ENCODE measurements around the gene TPK1.

The TPK1 gene

DNA sequence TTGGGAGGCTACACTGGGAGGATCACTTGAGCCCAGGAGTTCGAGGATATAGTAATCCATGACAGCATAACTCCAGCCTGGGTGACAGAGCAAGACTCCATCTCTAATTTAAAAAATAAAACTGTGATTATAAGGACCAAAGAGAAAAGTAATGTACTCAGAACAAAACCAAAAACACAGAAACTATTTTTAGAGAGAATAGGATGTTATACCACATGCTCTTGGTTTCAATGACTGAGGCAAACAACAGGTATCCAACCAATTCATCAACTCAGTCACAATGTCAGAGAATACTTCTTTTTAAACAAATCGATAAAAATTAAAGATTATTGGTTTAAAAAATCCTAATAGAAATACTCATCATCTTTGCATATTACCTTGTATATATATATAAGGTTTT lies 186.7 kb downstream of the TPK1 start:
- no peak overlapping the region for H3K27ac ChIP-seq
- no peaks in the 10 kb centered on the region for H3K27me3 ChIP-seq (ENCODE audit: insufficient read depth, low read depth)
- H3K79me2 ChIP-seq (ENCODE audit: insufficient read depth, low read depth), result no peaks in the 10 kb centered on the region
- H3K4me1 ChIP-seq (ENCODE audit: low read depth, poor library complexity, severe bottlenecking), result peaks cover 35% of the 10 kb centered on the region
- H4K20me1 ChIP-seq (ENCODE audit: insufficient read depth), result no peaks in the 10 kb centered on the region
- no peak overlapping the region for H3K9ac ChIP-seq
- TF ChIP-seq, protein P1, sequence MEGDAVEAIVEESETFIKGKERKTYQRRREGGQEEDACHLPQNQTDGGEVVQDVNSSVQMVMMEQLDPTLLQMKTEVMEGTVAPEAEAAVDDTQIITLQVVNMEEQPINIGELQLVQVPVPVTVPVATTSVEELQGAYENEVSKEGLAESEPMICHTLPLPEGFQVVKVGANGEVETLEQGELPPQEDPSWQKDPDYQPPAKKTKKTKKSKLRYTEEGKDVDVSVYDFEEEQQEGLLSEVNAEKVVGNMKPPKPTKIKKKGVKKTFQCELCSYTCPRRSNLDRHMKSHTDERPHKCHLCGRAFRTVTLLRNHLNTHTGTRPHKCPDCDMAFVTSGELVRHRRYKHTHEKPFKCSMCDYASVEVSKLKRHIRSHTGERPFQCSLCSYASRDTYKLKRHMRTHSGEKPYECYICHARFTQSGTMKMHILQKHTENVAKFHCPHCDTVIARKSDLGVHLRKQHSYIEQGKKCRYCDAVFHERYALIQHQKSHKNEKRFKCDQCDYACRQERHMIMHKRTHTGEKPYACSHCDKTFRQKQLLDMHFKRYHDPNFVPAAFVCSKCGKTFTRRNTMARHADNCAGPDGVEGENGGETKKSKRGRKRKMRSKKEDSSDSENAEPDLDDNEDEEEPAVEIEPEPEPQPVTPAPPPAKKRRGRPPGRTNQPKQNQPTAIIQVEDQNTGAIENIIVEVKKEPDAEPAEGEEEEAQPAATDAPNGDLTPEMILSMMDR (conservative IDR thresholded peaks at IDR 0.05; ENCODE audit: low read depth, low read length), result no peak
- H3K4me3 ChIP-seq (IDR thresholded peaks at IDR 0.05; ENCODE audit: insufficient read depth, low read depth, low read length), result no peak overlapping the region
- no peak overlapping the region for H2AFZ ChIP-seq (ENCODE audit: low read depth)
- H3K4me2 ChIP-seq, result no peak overlapping the region
- H3K36me3 ChIP-seq (ENCODE audit: insufficient read depth), result no peaks in the 10 kb centered on the region

- H3K4me1 ChIP-seq (ENCODE audit: low read depth, poor library complexity, severe bottlenecking), result no peaks in the 10 kb centered on the region
- no peaks in the 10 kb centered on the region for H3K79me2 ChIP-seq (ENCODE audit: insufficient read depth, low read depth)
- H2AFZ ChIP-seq (ENCODE audit: low read depth), result no peak overlapping the region
- no peaks in the 10 kb centered on the region for H3K27me3 ChIP-seq (ENCODE audit: insufficient read depth, low read depth)
- H4K20me1 ChIP-seq (ENCODE audit: insufficient read depth), result no peaks in the 10 kb centered on the region
- no peak overlapping the region for H3K4me2 ChIP-seq
- no peak overlapping the region for H3K4me3 ChIP-seq (IDR thresholded peaks at IDR 0.05; ENCODE audit: insufficient read depth, low read depth, low read length)
- H3K27ac ChIP-seq, result no peak overlapping the region
- H3K36me3 ChIP-seq (ENCODE audit: insufficient read depth), result no peaks in the 10 kb centered on the region
- TF ChIP-seq, protein P1 (conservative IDR thresholded peaks at IDR 0.05; ENCODE audit: low read depth, low read length), result no peak
- no peak overlapping the region for H3K9ac ChIP-seq
These were observed 194.3 kb downstream of the TPK1 start for GRCh38 chr7:144641389-144642044.

DNA sequence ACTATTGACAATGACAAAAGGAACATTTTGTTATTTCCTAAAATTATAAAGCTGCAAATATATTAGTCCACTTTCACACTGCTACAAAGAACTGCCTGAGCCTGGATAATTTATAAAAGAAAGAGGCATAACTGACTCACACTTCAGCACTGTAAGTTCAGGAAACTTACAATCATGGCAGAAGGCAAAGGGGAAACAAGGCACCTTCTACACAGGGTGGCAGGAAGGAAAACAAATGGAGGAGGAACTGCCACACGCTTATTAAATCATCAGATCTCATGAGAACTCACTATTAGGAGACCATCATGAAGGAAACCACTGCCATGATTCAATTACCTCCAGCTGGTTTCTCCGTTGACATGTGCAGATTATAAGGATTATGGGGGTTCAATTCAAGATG lies 203.1 kb downstream of the TPK1 start:
- Histone ChIP-seq H3K4me1 (ENCODE audit: low read depth, poor library complexity, severe bottlenecking) (no peaks in the 10 kb centered on the region), H3K27ac (no peak overlapping the region), H3K36me3 (ENCODE audit: insufficient read depth) (no peaks in the 10 kb centered on the region), H3K9ac (no peak overlapping the region), H3K27me3 (ENCODE audit: insufficient read depth, low read depth) (no peaks in the 10 kb centered on the region), H3K79me2 (ENCODE audit: insufficient read depth, low read depth) (no peaks in the 10 kb centered on the region), H3K4me3 (IDR thresholded peaks at IDR 0.05; ENCODE audit: insufficient read depth, low read depth, low read length) (no peak overlapping the region), H4K20me1 (ENCODE audit: insufficient read depth) (no peaks in the 10 kb centered on the region), H2AFZ (ENCODE audit: low read depth) (no peak overlapping the region), H3K4me2 (no peak overlapping the region)
- TF ChIP-seq, protein P1 (conservative IDR thresholded peaks at IDR 0.05; ENCODE audit: low read depth, low read length), result no peak

- Histone ChIP-seq H3K4me1 (ENCODE audit: low read depth, poor library complexity, severe bottlenecking) (no peaks in the 10 kb centered on the region), H3K4me2 (no peak overlapping the region), H2AFZ (ENCODE audit: low read depth) (no peak overlapping the region), H3K4me3 (IDR thresholded peaks at IDR 0.05; ENCODE audit: insufficient read depth, low read depth, low read length) (no peak overlapping the region), H3K36me3 (ENCODE audit: insufficient read depth) (no peaks in the 10 kb centered on the region), H3K79me2 (ENCODE audit: insufficient read depth, low read depth) (no peaks in the 10 kb centered on the region), H3K27ac (no peak overlapping the region), H4K20me1 (ENCODE audit: insufficient read depth) (no peaks in the 10 kb centered on the region), H3K9ac (no peak overlapping the region), H3K27me3 (ENCODE audit: insufficient read depth, low read depth) (no peaks in the 10 kb centered on the region)
- TF ChIP-seq, protein P1 (conservative IDR thresholded peaks at IDR 0.05; ENCODE audit: low read depth, low read length), result no peak
These were observed 206.3 kb downstream of the TPK1 start for GRCh38 chr7:144629598-144629997.
